Aorta (tissue), 5 donors: ENCODE data around the gene GPRASP2. TPM values are rescaled to one million over a fixed set of nuclear protein-coding genes. Genes with fewer than 3 reads are reported as not detected.

Experiments used
- ATAC-seq: fragments of 200-7000 bp; cut with Tn5 transposase; one replicate; pipeline ENCODE4 v1.9.1; 2022; ENCODE audit warnings: moderate library complexity; ENCODE audit not compliant: low FRiP score
- DNase-seq, 2 donors: peaks; one replicate each; pipeline ENCODE4 v3.0.0-alpha.2; 2020
- H3K27ac ChIP-seq, 2 donors: one replicate each; pipeline ENCODE4 v1.5.1; 2013; ENCODE audit warnings: low read length in 2 of 2, mild to moderate bottlenecking in 2 of 2, moderate library complexity in 2 of 2, control low read depth in 1 of 2, inconsistent platforms in 1 of 2, low read depth in 1 of 2
- H3K27me3 ChIP-seq, 2 donors: one replicate each; pipeline ENCODE4 v1.6.1; 2013; ENCODE audit warnings: control low read depth in 1 of 2, low read length in 1 of 2, mild to moderate bottlenecking in 1 of 2, moderate library complexity in 1 of 2; ENCODE audit not compliant: insufficient read depth in 2 of 2, control insufficient read depth in 1 of 2
- H3K36me3 ChIP-seq, 2 donors: one replicate each; pipeline ENCODE4 v1.6.1; 2013; ENCODE audit warnings: control low read depth in 1 of 2, low read length in 1 of 2, mild to moderate bottlenecking in 1 of 2; ENCODE audit not compliant: insufficient read depth in 2 of 2, control insufficient read depth in 1 of 2
- H3K4me1 ChIP-seq, 2 donors: one replicate each; pipeline ENCODE4 v1.6.1; 2013; ENCODE audit warnings: low read length in 2 of 2, control low read depth in 1 of 2, mild to moderate bottlenecking in 1 of 2, moderate library complexity in 1 of 2; ENCODE audit not compliant: insufficient read depth in 2 of 2, control insufficient read depth in 1 of 2
- H3K4me3 ChIP-seq, 2 donors: one replicate each; pipeline ENCODE4 v1.5.1; 2013; ENCODE audit warnings: low read length in 2 of 2, control low read depth in 1 of 2, mild to moderate bottlenecking in 1 of 2
- H3K9me3 ChIP-seq: one replicate; pipeline ENCODE4 v1.6.1; 2013; ENCODE audit warnings: mild to moderate bottlenecking, low read length; ENCODE audit not compliant: control insufficient read depth
- WGBS, 2 donors: extraction: QIAGEN DNeasy Blood & Tissue Kit; methylation state at CpG; one replicate each; pipeline ENCODE4 v1.1.7; 2013; 5-methylcytosine and 5-hydroxymethylcytosine counted together
- intact Hi-C, 2 donors: fragments of 100-400 bp; cut with DNase I; formaldehyde crosslinking; loops; one replicate each; pipeline versions ENCODE4 v1.14.2 to v1.15.0; 2022
- polyA plus RNA-seq, 2 donors: library from polyadenylated mRNA; stranded (reverse); fragments of 200-250 nt; gene quantifications; one replicate each; pipeline ENCODE4 v1.2.3, GENCODE V29; 2013
- total RNA-seq, 2 donors: library from RNA; stranded (reverse); fragmentation: NEBNext Ultra II Directional; extraction: Animal tissue kit (Norgen Biotek cat#: 25700); gene quantifications; one replicate each; pipeline ENCODE4 v1.2.1, GENCODE V29; 2021
- donor health status: healthy with polysubstance abuse.
- donor health status: Bipolar disorder and iron deficiency.
- donor health status: DM: no; HTN: no; CAD: no.
- donor health status: DM: no; HTN: no; CAD: no.
- donor health status: DM: yes; HTN: yes; CAD: no.

Gene GPRASP2
- total and polyA plus RNA-seq, 4 donors: 6.6 to 15.3 (median 9.1) TPM

- H3K9me3 ChIP-seq: no peaks in the 10 kb centered on the region
- H3K27ac ChIP-seq: no peak overlapping the region
- no peaks in the 10 kb centered on the region for H3K27me3 ChIP-seq
- H3K4me1 ChIP-seq: peaks cover 0 to 3% of the 10 kb centered on the region in 2 donors
- intact Hi-C loops: loop anchor here in 1 of 2 donors (10.0 kb wide), 1 partner anchor 51 kb away; the partner anchor contains the start of gene GPRASP2
- no peak overlapping the region for H3K4me3 ChIP-seq
- WGBS, 2 donors: 51 to 63% methylated on average over 4 of the region's 4 CpGs
- no peaks in the 10 kb centered on the region for H3K36me3 ChIP-seq
- ATAC-seq (no peak), DNase-seq (no peak)
These were observed 53.6 kb downstream of the GPRASP2 start for GRCh38 chrX:102765809-102766208.

- DNase-seq (no peak), ATAC-seq (no peak)
- H3K4me1 ChIP-seq: peaks cover 0 to 3% of the 10 kb centered on the region in 2 donors
- H3K27me3 ChIP-seq: no peaks in the 10 kb centered on the region
- no peaks in the 10 kb centered on the region for H3K36me3 ChIP-seq
- H3K4me3 ChIP-seq: no peak overlapping the region
- H3K9me3 ChIP-seq: no peaks in the 10 kb centered on the region
- 79 to 81% methylated on average over 1 of the region's 1 CpG for WGBS, 2 donors
- no peak overlapping the region for H3K27ac ChIP-seq
- intact Hi-C loops: loop anchor here in 1 of 2 donors (10.0 kb wide), 1 partner anchor 52 kb away; the partner anchor contains the start of gene GPRASP2
These were observed 55.0 kb downstream of the GPRASP2 start for GRCh38 chrX:102767287-102767686.

Other genes starting within 250 kb of the GPRASP2 start
- gene TCP11X2, start 240.6 kb upstream of the GPRASP2 start, total RNA-seq: not detected
- gene TCP11X2, start 240.6 kb upstream of the GPRASP2 start, polyA plus RNA-seq: not detected
- gene TMSB15A, start 195.7 kb upstream of the GPRASP2 start, total RNA-seq: 1 to 10 TPM in 1 of 2 donors, under 1 TPM in 1; 0.55 to 1.2 TPM
- 1 to 10 TPM; 2.4 to 3.8 TPM for gene TMSB15A, start 195.7 kb upstream of the GPRASP2 start, polyA plus RNA-seq
- gene ARMCX5, start 112.9 kb upstream of the GPRASP2 start, total RNA-seq: 1 to 10 TPM; 7.3 to 9.7 TPM
- 1 to 10 TPM; 2.5 to 5.9 TPM for gene ARMCX5, start 112.9 kb upstream of the GPRASP2 start, polyA plus RNA-seq
- gene GPRASP1, start 61.0 kb upstream of the GPRASP2 start, total RNA-seq: 10 to 100 TPM; 19.9 to 27.3 TPM
- gene GPRASP1, start 61.0 kb upstream of the GPRASP2 start, polyA plus RNA-seq: 10 to 100 TPM in 1 of 2 donors, 1 to 10 TPM in 1; 3.3 to 17.0 TPM
- gene GPRASP3, start 8.3 kb downstream of the GPRASP2 start, total RNA-seq: 1 to 10 TPM; 4.8 to 9.1 TPM
- gene GPRASP3, start 8.3 kb downstream of the GPRASP2 start, polyA plus RNA-seq: 1 to 10 TPM; 2.0 to 2.6 TPM
- gene RAB40AL, start 224.8 kb downstream of the GPRASP2 start, total RNA-seq: 1 to 10 TPM; 1.1 to 2.9 TPM
- under 1 TPM in 1 of 2 donors, not detected in 1; 0.18 TPM for gene RAB40AL, start 224.8 kb downstream of the GPRASP2 start, polyA plus RNA-seq